ENCODE data around the gene DEPDC4.

DEPDC4 gene

DNA sequence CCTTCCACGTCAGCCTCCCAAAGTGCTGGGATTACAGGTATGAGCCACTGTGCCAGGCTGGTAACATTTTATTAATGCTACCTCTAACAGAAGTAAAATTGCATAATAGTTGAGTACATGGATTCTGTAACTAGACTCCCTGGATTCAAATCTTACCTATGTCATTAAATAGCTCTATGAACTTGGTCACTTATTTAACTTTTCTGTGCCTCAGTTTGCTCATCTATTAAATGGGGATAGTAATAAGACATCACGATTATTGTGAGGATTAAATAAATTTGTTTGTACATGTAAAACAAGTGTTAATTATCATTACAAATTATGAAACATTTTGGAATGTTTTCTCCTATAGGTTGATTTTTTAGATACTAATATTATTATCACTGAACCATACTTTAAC lies 59.6 kb downstream of the DEPDC4 start:
- Histone ChIP-seq H3K36me3 (replicated peaks) (peaks cover 27% of the 10 kb centered on the region), H3K27me3 (replicated peaks) (no peaks in the 10 kb centered on the region), H3K4me3 (ENCODE audit: low read depth, low read length) (no peak overlapping the region), H3K27ac (no peak overlapping the region)
- TF ChIP-seq, protein P1, sequence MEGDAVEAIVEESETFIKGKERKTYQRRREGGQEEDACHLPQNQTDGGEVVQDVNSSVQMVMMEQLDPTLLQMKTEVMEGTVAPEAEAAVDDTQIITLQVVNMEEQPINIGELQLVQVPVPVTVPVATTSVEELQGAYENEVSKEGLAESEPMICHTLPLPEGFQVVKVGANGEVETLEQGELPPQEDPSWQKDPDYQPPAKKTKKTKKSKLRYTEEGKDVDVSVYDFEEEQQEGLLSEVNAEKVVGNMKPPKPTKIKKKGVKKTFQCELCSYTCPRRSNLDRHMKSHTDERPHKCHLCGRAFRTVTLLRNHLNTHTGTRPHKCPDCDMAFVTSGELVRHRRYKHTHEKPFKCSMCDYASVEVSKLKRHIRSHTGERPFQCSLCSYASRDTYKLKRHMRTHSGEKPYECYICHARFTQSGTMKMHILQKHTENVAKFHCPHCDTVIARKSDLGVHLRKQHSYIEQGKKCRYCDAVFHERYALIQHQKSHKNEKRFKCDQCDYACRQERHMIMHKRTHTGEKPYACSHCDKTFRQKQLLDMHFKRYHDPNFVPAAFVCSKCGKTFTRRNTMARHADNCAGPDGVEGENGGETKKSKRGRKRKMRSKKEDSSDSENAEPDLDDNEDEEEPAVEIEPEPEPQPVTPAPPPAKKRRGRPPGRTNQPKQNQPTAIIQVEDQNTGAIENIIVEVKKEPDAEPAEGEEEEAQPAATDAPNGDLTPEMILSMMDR (IDR thresholded peaks at IDR 0.05; ENCODE audit: low read depth, low read length, missing control alignments) = no peak
- in situ Hi-C loops (cut with HindIII; ENCODE audit: low pct_ligation_motif_present, low sequenced_read_pairs) = no loop called here
- DNase-seq = no peak

DNA sequence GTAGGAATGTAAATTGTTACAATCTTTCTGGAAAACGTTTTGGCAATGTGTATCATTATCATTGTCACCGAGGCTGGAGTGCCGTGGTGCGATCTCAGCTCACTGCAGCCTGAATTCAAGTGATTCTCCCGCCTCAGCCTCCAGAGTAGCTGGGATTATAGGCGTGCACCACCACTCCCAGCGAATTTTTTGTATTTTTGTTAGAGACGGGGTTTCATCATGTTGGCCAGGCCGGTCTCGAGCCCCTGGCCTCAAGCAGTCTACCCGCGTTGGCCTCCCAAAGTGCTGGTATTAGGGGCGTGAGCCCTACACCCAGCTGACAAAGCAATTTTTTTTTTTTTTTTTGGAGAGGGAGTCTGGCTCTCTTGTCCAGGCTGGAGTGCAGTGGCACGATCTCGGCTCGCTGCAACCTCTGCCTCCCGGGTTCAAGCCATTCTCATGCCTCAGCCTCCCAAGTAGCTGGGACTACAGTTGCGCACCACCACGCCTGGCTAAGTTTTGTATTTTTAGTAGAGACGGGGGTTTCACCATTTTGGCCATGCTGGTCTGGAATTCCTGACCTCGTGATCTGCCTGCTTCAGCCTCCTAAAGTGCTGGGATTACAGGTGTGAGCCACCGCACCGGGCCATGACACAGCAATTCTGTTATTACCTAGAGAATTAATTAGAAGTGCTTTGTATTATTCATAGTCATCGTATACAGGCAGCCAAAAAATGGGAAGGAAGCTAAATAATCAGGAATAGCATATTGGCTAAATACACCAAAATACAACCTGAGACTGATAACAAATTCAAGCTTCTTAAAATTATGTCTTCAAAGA lies 65.1 kb downstream of the DEPDC4 start:
- Histone ChIP-seq H3K27me3 (replicated peaks) (no peaks in the 10 kb centered on the region), H3K36me3 (replicated peaks) (peaks cover 2% of the 10 kb centered on the region), H3K27ac (no peak overlapping the region), H3K4me3 (ENCODE audit: low read depth, low read length) (peak overlapping the region; percentile 91)
- TF ChIP-seq, protein P1 (IDR thresholded peaks at IDR 0.05; ENCODE audit: low read depth, low read length, missing control alignments) = no peak
- DNase-seq = no peak
- in situ Hi-C loops (cut with HindIII; ENCODE audit: low pct_ligation_motif_present, low sequenced_read_pairs) = no loop called here

DNA sequence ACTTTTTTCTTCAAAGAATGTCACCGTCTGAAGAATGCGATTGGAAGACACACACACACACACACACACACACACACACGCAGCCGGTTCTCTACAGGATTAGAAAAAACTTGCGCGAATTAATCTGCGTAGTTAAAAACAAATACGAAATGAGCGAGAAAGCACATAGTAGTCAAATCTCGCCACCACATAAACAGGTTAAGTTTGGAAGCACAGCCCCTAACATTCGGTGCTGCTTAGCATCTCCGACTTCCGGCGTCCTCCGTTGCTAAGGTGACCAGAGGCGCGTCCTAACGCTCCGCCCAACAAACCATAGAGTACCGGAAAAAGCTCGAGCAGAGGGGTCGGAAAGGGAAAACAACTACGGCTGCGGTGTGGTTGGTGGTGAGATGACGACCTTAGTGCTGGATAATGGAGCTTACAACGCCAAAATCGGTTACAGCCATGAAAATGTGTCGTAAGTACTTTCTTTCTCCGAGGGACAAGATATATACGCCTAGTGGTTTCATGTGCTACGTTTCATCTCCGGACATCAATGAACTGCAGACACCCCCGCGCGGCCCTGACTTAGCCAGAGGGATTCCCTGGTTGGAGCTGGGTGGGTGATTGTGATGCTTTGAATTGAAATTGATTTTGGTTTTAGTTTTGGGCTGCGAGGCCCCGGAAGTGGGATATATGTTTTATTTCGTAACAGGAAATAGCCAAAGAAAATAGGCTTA lies 66.3 kb downstream of the DEPDC4 start, which contains the start of gene ACTR6:
ACTR6 (plus strand) TSS at position 353 of the 719 bp plus-strand sequence; CDS start at position 390, 37 bp downstream.
- Histone ChIP-seq H3K4me3 (ENCODE audit: low read depth, low read length) (peak within 1 kb of the TSS; percentile 91), H3K27me3 (replicated peaks) (no peaks in the 10 kb centered on the region), H3K27ac (peak within 1 kb of the TSS; percentile 75), H3K36me3 (replicated peaks) (no peaks in the 10 kb centered on the region)
- in situ Hi-C loops (cut with HindIII; ENCODE audit: low pct_ligation_motif_present, low sequenced_read_pairs) = no loop called here
- TF ChIP-seq, protein P1 (IDR thresholded peaks at IDR 0.05; ENCODE audit: low read depth, low read length, missing control alignments) = no peak
- DNase-seq = peak; percentile 97

DNA sequence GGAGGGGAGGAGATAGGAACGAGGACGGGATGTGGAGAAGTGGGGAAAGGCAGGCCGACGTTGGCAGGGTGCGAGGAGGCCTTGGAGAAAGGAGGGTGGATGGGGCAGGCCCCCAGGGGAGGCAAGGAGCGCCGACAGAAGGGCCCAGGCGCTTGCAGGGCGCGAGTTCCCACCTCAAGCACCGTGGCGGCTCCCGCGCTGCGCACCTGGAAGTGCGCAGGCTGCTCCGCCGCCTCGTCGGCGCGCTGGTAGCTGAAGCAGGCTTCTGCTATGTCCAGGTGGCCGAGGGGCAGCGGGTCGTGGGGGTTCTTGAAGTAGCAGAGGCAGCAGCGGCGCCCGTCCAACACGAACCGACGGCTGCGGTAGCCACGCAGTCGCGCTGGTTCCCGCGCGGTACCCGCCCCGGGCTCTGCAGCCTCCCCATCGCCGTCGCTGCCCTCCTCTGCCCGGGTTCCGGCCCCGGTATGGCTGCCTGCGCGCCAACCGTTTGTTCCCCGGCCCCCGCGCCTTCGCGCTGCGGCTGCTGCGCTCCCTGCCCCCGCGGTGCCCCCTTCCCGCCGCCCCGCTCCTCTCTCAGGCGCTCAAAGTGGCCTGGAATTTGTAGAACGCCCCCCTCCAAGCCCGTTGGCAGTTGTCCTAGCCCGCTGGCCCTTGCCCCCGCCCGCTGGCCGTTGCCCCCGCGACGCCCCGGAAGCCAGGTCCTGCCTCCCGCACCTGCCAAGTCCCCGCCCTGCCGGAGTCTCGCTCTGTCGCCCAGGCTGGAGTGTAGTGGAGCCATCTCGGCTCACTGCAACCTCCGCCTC lies 67.3 kb downstream of the DEPDC4 start:
- TF ChIP-seq, protein P1 (IDR thresholded peaks at IDR 0.05; ENCODE audit: low read depth, low read length, missing control alignments) = no peak
- no peak for DNase-seq
- Histone ChIP-seq H3K27ac (no peak overlapping the region), H3K4me3 (ENCODE audit: low read depth, low read length) (peak overlapping the region; percentile 91), H3K27me3 (replicated peaks) (no peaks in the 10 kb centered on the region), H3K36me3 (replicated peaks) (no peaks in the 10 kb centered on the region)
- in situ Hi-C loops (cut with HindIII; ENCODE audit: low pct_ligation_motif_present, low sequenced_read_pairs) = no loop called here

DNA sequence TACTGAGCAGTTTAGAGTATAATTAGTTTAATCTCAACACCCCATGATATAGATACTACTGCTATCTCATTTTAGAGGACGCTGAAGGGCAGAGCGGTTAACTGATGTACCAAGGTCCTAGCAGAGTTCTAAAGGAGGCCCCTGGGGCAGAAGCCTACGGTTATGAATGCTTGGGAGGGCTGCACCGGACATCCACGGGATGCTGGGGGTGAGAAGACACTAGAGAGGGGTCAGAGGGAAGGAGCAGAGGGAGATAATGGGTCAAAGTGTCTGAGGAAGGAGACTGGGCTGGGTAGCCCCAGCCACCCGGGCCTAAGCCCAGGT lies 67.9 kb downstream of the DEPDC4 start:
- Histone ChIP-seq H3K27ac (no peak overlapping the region), H3K27me3 (replicated peaks) (no peaks in the 10 kb centered on the region), H3K36me3 (replicated peaks) (no peaks in the 10 kb centered on the region), H3K4me3 (ENCODE audit: low read depth, low read length) (peak overlapping the region; percentile 91)
- TF ChIP-seq, protein P1 (IDR thresholded peaks at IDR 0.05; ENCODE audit: low read depth, low read length, missing control alignments) = no peak
- no peak for DNase-seq
- in situ Hi-C loops (cut with HindIII; ENCODE audit: low pct_ligation_motif_present, low sequenced_read_pairs) = no loop called here
